ENCODE measurements around the gene MSH3.
"Not testable (repeated sequence)": the region's sequence is repeated elsewhere in the genome, so short reads cannot be mapped to it uniquely, and the experiment has no call there.

Gene MSH3

GRCh38 chr5:80759866-80760577 is 105.6 kb downstream of the MSH3 start:
- no peak for DNase-seq

- no peak for DNase-seq
Observed at GRCh38 chr5:80760680-80761079, 106.2 kb downstream of the MSH3 start.

DNA sequence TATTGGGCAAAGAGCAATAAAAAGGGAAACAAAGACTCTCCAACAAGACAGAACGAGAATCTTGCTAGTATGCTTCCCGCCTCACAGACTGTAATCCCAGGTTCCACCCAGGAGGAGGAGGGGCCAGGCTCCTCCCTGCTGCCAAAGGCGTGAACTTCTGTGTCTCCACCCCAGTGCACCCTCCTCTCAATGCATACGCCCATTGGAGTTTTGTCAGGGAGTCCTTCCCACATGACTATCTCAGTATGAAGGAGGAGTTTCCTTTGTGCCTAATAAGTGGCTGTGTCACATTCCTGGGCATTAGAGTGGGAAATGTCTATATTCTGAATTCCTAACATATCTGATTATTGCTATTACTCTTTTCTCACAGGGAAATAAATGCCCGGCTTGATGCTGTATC is 106.7 kb downstream of the MSH3 start:
- no peak for DNase-seq

- no peak for DNase-seq
Observed at GRCh38 chr5:80761966-80762365, 107.5 kb downstream of the MSH3 start.

DNA sequence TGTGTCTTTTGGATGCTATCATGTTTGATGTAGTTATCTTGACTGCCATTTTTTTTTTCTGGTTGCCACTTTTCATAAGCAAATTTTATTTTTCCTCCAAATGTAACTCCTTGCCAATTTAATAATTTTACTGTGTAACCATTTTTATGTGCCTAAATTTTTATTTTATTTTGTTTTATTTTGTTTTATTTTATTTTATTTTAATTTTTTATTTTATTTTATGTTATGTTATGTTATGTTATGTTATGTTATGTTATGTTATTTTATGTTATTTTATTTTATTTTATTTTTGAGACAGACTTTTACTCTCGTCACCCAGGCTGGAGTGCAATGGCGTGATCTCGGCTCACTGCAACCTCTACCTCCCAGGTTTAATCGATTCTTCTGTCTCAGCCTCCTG is 108.1 kb downstream of the MSH3 start:
- DNase-seq = no peak

DNA sequence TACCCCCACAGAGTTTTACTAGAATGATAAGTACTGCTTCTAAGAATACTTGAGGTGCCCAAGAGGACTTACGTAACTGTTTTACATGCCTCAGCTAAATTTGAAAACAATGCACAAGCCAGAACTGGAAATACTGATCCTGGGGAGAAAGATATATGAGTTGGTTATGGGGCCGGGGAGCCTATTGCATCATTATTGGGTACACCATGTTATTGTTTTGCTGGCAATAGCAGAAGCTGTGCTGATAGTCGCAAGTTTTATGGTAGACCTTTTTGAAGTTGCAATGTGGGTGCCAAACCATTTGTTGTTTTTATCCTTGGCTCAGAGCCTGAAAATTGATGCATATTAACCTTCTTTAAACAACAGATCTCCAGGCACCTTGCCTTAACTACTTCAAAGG is 108.8 kb downstream of the MSH3 start:
- DNase-seq = no peak

DNA sequence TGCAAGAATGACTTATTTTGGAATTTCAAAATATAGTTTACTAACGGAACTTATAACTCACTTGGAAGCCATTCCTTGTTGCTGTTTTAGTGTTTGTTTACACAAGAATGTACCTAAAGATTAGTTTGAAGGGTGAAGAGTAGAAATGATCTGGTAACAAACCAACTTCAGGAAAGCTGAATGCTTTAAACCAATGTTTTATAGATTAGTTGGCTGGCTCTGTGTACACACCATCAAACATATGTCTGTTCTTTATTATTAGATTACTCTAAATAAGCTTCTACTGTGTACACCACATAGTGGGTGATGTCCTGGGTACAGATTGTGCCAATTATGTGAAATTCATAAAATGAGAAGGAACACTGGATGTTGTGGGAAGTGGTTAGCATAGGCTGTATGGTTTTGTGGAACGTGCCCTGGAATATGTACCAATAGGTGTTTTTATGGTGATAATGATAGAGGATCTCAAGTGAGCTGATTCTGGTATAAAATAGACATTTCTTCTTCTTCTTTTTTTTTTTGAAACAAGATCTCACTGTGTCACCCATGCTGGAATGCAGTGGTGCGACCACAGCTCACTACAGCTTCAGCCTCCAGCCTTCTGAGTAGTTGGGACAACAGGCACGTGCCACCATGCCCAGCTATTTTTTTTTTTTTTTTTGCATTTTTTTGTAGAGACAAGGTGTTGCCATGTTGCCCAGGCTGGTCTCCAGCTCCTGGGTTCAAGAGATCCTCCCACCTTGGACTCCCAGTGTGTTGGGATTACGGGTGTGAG is 109.6 kb downstream of the MSH3 start:
- DNase-seq = no peak

- no peak for DNase-seq
Observed at GRCh38 chr5:80764786-80765185, 110.3 kb downstream of the MSH3 start.

DNA sequence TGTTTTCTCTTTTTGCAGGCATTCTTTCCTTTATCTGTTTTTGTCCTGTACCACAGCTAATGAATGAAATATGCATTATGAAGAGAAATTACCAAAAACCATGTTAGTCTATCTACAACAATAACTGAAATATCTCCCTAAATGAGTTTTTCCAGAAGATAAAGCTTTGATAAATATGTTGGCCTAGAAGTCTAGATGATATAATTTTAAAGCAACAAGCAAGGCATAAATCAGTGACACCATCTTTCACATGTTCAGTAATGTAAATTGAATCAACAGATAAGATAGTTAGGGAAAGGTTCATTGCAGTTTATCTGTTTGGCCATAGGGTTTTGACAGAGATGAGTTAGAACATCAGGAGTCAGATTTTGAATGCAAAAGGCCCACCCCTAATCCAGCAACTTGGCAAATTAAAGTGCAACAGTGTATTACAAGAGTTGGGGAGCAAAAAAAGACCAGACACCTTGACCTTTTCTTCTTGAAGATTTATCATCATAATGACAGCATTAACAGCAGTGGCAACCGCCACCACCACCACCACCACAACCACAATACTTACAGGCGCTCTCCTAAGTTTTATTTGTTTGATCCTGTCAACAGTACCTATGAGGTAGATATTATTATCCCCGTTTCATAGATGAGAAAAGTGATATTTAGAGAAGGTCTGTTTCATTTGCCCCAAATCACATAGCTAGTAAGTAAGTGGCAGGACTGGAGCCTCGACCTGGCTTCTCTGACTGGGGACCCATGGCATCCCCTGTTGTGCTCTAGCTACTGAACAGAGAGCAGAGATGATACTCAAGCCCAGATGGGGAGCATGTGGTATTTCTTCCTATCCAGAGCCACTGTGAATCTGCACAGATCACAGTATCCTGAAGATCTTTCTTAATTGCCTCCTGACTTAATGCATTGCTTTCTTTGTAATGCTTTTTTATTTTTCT is 123.2 kb downstream of the MSH3 start:
- no peak for DNase-seq

DNA sequence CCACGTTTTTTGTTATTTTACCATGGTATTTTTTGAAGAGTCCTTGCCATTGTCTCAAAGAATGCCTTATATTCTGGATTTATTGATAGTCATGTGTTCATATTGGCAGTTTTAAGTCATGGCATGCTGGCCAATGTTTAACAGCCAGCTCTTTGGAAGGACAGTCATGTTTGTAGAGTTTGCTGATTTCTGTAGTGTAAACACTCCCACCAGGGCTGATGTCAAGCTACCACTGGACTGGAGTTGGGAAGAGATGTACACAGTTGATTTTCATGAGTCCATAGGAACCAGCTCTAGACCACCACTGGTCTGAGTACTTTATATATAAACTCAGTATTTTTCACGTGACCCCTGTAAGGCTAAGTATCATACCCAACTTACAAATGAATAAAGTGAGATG is 125.6 kb downstream of the MSH3 start:
- no peak for DNase-seq

DNA sequence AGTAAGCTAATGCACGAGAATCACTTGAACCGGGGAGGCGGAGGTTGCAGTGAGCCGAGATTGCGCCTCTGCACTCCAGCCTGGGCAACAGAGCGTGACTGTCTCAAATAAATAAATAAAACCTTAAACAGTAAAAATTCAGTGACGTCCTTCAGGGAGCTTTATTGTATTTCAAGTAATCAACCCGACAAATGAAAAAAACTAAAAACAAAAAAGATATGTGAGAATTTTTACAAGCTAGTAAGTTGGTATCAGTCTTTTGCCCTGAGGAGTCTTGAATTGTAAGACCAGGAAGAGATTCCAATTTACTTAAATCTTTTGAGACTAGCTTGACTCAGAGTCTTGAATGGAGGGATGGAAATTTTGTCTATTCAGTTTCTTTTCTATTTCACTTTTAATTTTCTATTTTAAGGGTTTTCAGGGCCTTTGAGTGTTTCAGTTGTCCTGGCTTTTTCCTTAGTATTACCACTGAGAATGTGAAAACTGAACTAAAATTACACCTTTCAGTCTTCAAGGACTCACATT is 126.4 kb downstream of the MSH3 start:
- DNase-seq = no peak

DNA sequence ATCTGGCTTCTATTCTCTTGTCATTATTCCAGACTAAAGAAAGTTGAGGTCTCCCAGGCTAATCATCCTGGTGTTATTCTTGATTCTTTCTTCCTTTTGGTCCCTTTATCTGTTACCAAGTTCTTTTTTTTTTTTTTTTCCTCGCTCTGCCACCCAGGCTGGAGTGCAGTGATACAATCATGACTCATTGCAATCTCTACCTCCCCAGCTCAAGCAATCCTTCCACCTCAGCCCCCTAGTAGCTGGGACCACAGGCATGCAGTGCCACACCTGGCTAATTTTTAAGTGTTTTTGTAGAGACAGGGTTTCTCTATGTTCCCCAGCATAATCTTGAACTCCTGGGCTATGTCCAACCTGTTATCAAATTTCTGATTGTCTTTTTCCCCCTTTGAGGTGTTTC is 126.9 kb downstream of the MSH3 start:
- no peak for DNase-seq

GRCh38 chr5:80782626-80783025 is 128.2 kb downstream of the MSH3 start:
- DNase-seq = no peak

- not testable (repeated sequence) for DNase-seq
Observed at GRCh38 chr5:80783751-80784150, 129.3 kb downstream of the MSH3 start.

DNA sequence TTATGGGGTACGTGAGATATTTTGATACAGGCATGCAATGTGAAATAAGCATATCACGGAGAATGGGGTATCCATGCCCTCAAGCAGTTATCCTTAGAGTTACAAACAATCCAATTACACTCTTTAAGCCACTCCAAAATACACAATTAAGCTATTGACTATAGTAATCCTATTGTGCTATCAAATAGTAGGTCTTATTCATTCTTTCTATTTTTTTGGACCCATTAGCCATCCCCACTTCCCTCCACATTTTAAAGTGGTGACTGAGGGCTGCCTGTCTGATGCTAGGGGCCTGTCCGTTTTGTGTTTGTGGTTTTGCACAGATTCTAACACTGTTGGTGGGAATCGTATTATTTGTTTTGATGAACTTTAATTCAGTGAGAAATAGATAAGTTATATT is 130.0 kb downstream of the MSH3 start:
- no peak for DNase-seq

- not testable (repeated sequence) for DNase-seq
Observed at GRCh38 chr5:80789319-80790016, 135.0 kb downstream of the MSH3 start.

DNA sequence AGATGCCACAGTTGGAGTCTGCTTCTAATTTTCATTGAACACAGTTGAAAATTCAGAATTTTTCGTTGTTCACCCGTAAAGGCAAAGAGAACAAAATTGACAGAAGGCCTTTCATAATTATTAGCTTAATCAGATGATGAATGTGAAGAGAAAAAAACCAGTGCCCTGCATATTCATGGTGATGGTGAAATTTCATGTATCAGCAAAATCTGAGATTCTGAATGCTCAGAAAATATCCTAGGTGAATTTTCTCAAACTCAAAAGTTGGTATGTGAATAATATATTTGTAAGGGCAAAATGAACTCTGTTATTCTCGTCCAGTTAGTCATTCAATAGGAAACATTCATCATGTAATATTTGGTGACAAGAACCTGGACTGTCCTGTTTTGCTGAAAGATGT is 136.2 kb downstream of the MSH3 start:
- no peak for DNase-seq

- DNase-seq = no peak
Observed at GRCh38 chr5:80793354-80793753, 138.9 kb downstream of the MSH3 start.

DNA sequence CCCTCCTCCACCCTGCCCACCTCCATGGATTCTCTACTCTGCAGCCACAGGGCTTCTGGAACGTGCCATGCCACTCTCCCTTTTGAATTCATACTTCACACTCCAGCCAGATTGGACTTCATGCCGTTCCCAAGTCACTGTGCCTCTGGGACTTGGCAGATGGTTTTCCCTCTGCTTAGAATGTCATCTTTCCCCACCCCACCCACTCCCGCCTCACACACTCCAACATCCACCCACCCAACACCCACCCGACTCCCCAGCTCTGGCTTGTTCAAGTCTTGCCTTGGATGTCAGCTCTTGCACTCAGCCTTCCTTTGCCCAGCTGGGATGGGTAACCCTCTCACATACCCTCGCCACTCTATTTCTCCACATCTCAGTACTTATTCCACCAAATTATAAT is 142.4 kb downstream of the MSH3 start:
- no peak for DNase-seq

GRCh38 chr5:80797428-80798024 is 143.1 kb downstream of the MSH3 start:
- DNase-seq = no peak

DNA sequence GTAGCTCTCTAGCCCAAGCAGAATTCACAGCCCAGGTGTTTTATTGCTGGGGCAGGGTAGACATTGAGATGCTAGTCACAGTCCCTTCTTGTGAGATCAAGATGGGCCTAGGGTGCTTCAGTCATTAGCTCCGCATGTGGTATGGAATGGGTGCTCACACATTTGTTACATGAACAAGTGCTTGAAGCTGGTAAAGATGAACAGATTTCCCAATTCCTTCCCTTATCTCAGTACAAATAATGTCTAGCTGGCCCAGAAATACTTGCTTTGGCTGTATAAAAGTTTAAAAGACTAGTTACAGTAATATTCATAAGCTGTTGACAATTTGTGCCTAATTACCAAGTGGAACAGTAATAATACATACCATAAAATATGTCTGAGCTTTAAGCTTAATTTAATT is 143.7 kb downstream of the MSH3 start:
- DNase-seq = no peak

DNA sequence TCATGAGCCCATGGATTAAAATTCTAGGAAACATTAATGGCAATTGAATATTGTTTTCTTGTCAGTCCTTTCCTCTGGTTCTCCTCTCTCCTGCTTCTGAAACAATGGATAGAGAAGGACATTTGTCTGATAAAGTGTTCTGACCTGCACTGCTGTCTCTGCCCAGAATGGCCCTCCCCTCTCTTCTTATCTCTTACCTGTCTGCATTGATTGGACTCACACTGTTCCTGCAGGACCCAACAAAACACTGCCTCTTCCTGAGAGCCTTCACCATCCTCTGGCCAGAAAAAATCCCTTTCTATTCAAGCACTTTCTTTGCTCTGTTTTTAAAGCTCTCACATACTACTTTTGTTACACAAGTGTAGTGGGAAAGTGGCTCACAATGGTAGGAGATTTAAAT is 144.2 kb downstream of the MSH3 start:
- no peak for DNase-seq
